GM12878 (cell line): ENCODE results near the gene TBC1D20. TPM values are rescaled to one million over a fixed set of nuclear protein-coding genes. Genes with fewer than 3 reads are reported as not detected.

Source experiments
- ATAC-seq: fragments of 200-7000 bp; cut with Tn5 transposase; 3 replicates; pipeline ENCODE4 v1.9.1; 2020; ENCODE audit warnings: mild to moderate bottlenecking, moderate library complexity
- BruUV-seq: library from RNA; stranded (reverse); fragments of 400-500 nt; replicated peaks from 2 replicates; lab custom pipeline; 2021; lab: Mats Ljungman, UMichigan
- CTCF ChIA-PET: fragments of 300-600 bp; sonication (Branson Sonifier 250); formaldehyde crosslinking; extraction: SDS; loops from one replicate; lab custom pipeline; 2021; ENCODE audit warnings: inconsistent platforms; lab: Yijun Ruan, JAX
- POLR2A ChIA-PET: fragments of 350-600 bp; formaldehyde crosslinking; extraction: SDS; loops from one replicate; lab custom pipeline; 2021; ENCODE audit warnings: inconsistent platforms; lab: Charles Lee
- RAD21 ChIA-PET: fragments of 300-600 bp; sonication (Branson Sonifier 250); formaldehyde crosslinking; loops from one replicate; lab custom pipeline; 2023; ENCODE audit warnings: antibody characterized with exemption; ENCODE audit not compliant: unreplicated experiment; lab: Charles Lee
- SMC1A ChIA-PET: fragments of 300-600 bp; sonication (Branson Sonifier 250); formaldehyde crosslinking; loops from one replicate; lab custom pipeline; 2023; ENCODE audit not compliant: unreplicated experiment, uncharacterized antibody; lab: Charles Lee
- DNase-seq: peaks from one replicate; pipeline ENCODE4 v3.0.0-alpha.2; 2011; ENCODE audit warnings: low read depth, low spot score
- FAIRE-seq: peaks from 3 replicates; lab custom pipeline; 2011; peaks lifted over from hg19 to GRCh38; lab: Jason Lieb, UNC
- H2AFZ ChIP-seq: 2 replicates; pipeline ENCODE4 v1.6.0; 2011; ENCODE audit warnings: low read depth, low read length, control low read depth; ENCODE audit not compliant: control insufficient read depth
- H3K27ac ChIP-seq: 2 replicates; pipeline ENCODE4 v1.5.1; 2011; ENCODE audit warnings: control low read depth; ENCODE audit not compliant: control insufficient read depth, insufficient read depth
- H3K27me3 ChIP-seq, 2 experiments: replicated peaks in 1 of 2; 2 replicates each; pipeline versions ENCODE4 v1.6.0 to v1.6.1; 2011; ENCODE audit warnings: low read length in 1 of 2; ENCODE audit not compliant: control insufficient read depth in 2 of 2, insufficient read depth in 2 of 2
- H3K36me3 ChIP-seq, 2 experiments: 2 replicates each; pipeline ENCODE4 v1.5.1; 2011; ENCODE audit warnings: low read length in 1 of 2; ENCODE audit not compliant: control insufficient read depth in 2 of 2, insufficient read depth in 2 of 2
- H3K4me1 ChIP-seq: 2 replicates; pipeline ENCODE4 v1.6.1; 2011; ENCODE audit warnings: mild to moderate bottlenecking, low read length, moderate library complexity, mixed read lengths; ENCODE audit not compliant: control insufficient read depth, insufficient read depth
- H3K4me2 ChIP-seq: 2 replicates; pipeline ENCODE4 v1.6.0; 2011; ENCODE audit warnings: control low read depth; ENCODE audit not compliant: control insufficient read depth, insufficient read depth
- H3K4me3 ChIP-seq: fragments of 200-600 bp; sonication (generic); 2 replicates; pipeline ENCODE4 v1.5.1; 2016
- H3K79me2 ChIP-seq: 2 replicates; pipeline ENCODE4 v1.6.0; 2011; ENCODE audit warnings: low read length; ENCODE audit not compliant: control insufficient read depth, insufficient read depth
- H3K9ac ChIP-seq: 2 replicates; pipeline ENCODE4 v1.8.0; 2011; ENCODE audit warnings: low read length, control low read depth, mixed read lengths; ENCODE audit not compliant: control insufficient read depth, insufficient read depth
- H3K9me3 ChIP-seq: replicated peaks from 3 replicates; pipeline ENCODE4 v1.5.1; 2011; ENCODE audit warnings: mild to moderate bottlenecking, low read length; ENCODE audit not compliant: control insufficient read depth, insufficient read depth
- H4K20me1 ChIP-seq: 2 replicates; pipeline ENCODE4 v1.6.0; 2011; ENCODE audit not compliant: control insufficient read depth, insufficient read depth
- CHD4 ChIP-seq: fragments of 200-600 bp; sonication (generic); IDR thresholded peaks from 2 replicates; pipeline ENCODE4 v1.6.1; 2016; ENCODE audit warnings: mild to moderate bottlenecking
- EED ChIP-seq: sonication (generic); IDR thresholded peaks from 2 replicates; pipeline ENCODE4 v1.6.1; 2016; ENCODE audit warnings: antibody characterized with exemption, low read depth
- GABPA ChIP-seq: IDR thresholded peaks from 2 replicates; pipeline ENCODE4 v1.6.1; 2014; ENCODE audit warnings: antibody characterized with exemption, low read depth, mild to moderate bottlenecking, inconsistent platforms
- IRF5 ChIP-seq: fragments of 450-650 bp; IDR thresholded peaks from 2 replicates; pipeline ENCODE4 v1.6.1; 2017; ENCODE audit warnings: borderline replicate concordance
- MTA2 ChIP-seq: fragments of 450-650 bp; IDR thresholded peaks from 2 replicates; pipeline ENCODE4 v1.6.1; 2016; ENCODE audit warnings: low read depth, mild to moderate bottlenecking, moderate library complexity
- NR2C2 ChIP-seq: IDR thresholded peaks from 2 replicates; pipeline ENCODE4 v1.6.1; 2011; ENCODE audit warnings: borderline replicate concordance, low read depth; ENCODE audit not compliant: control insufficient read depth, insufficient read length
- RELB ChIP-seq: fragments of 450-650 bp; IDR thresholded peaks from 2 replicates; pipeline ENCODE4 v1.6.1; 2017; ENCODE audit warnings: low read depth, mild to moderate bottlenecking, moderate library complexity
- SREBF2 ChIP-seq: IDR thresholded peaks from 2 replicates; pipeline ENCODE4 v1.6.1; 2012; ENCODE audit warnings: mild to moderate bottlenecking, low read length
- ZBED1 ChIP-seq: IDR thresholded peaks from 2 replicates; pipeline ENCODE4 v1.6.1; 2016; ENCODE audit warnings: borderline replicate concordance
- WGBS: methylation state at CpG from one replicate; pipeline ENCODE4 v1.1.6; 2016; ENCODE audit warnings: low lambda C conversion rate; ENCODE audit not compliant: insufficient replicate concordance, insufficient coverage; ENCODE audit errors: missing lambda C conversion rate; 5-methylcytosine and 5-hydroxymethylcytosine counted together
- in situ Hi-C: fragments of 300-500 bp; cut with MboI; formaldehyde crosslinking; loops from 9 replicates; pipeline ENCODE4 v1.14.3; 2018; ENCODE audit warnings: mixed read lengths
- intact Hi-C: fragments of 100-400 bp; cut with micrococcal nuclease; formaldehyde crosslinking; loops from one replicate; pipeline ENCODE4 v1.14.2; 2022; ENCODE audit not compliant: unreplicated experiment
- polyA plus RNA-seq, 11 experiments: library from polyadenylated mRNA; depleted of rRNA in 4 of 11; unstranded in 6 of 11; stranded (reverse) in 5 of 11; fragments of >200 nt; fragmentation: Nextera tagmentation in 4 of 11; fragmentation: Illumina TruSeq in 1 of 11; extraction: Ambion mirVana in 4 of 11; extraction: Trizol in 1 of 11; gene quantifications; 1 replicate in 1 of 11; 2 replicates in 10 of 11; pipeline versions ENCODE4 v1.2.1 to v1.2.3, GENCODE V29; 2011 to 2016; ENCODE audit warnings: inconsistent platforms in 2 of 11, missing spikeins in 2 of 11, low read depth in 1 of 11
- total RNA-seq, 4 experiments: library from RNA; depleted of rRNA in 3 of 4; stranded (reverse); fragments of >200 nt in 3 of 4; fragmentation: Illumina TruSeq in 1 of 4; extraction: Trizol in 1 of 4; gene quantifications; 2 replicates each; pipeline versions ENCODE4 v1.2.1 to v1.2.3, GENCODE V29; 2013 to 2021

Gene TBC1D20
- total and polyA plus RNA-seq, 10 of the 15 experiments (the other 5 are each of a cell fraction or from before 2014, with no cell fraction given) = 4.3 to 17.9 (median 11.2) TPM

- DNase-seq (no peak), ATAC-seq (no peak), FAIRE-seq (no peak)
- TF ChIP-seq IRF5 (no peak), ZBED1 (no peak), CHD4 (no peak), MTA2 (no peak), SREBF2 (no peak), GABPA (no peak), EED (no peak), NR2C2 (no peak), RELB (no peak)
- 0 out of 4 replicates have a peak, but pooled peaks cover 0 to under 1% of the 10 kb centered on the region in 2 experiments for H3K36me3 ChIP-seq
- H3K27ac ChIP-seq = no peak overlapping the region
- H3K4me3 ChIP-seq = no peak overlapping the region
- ChIA-PET POLR2A (no interaction called here), SMC1A (interaction anchor here (0.7 kb wide), 1 partner anchor 103 kb away, joined by 3 read pairs; no protein-coding TSS in a partner anchor), CTCF (no interaction called here), RAD21 (no interaction called here)
- no peak overlapping the region for H3K4me2 ChIP-seq
- H3K4me1 ChIP-seq = peaks cover 3% of the 10 kb centered on the region; the same call in 1 of the 2 replicates
- intact Hi-C loops = no loop called here
- BruUV-seq = no TSS peak
- no peak overlapping the region; the same call in 1 of the 2 replicates for H2AFZ ChIP-seq
- in situ Hi-C loops = no loop called here
- no peaks in the 10 kb centered on the region for H3K27me3 ChIP-seq
- H3K9me3 ChIP-seq = no peaks in the 10 kb centered on the region; the same call in 1 of the 3 replicates
- H3K9ac ChIP-seq = no peak overlapping the region
- H4K20me1 ChIP-seq = no peaks in the 10 kb centered on the region
- peaks cover under 1% of the 10 kb centered on the region; the same call in 1 of the 2 replicates for H3K79me2 ChIP-seq
- WGBS = 71% methylated on average over 6 of the region's 6 CpGs
These were observed 59.3 kb downstream of the TBC1D20 start for GRCh38 chr20:402898-403581.
